Breast epithelium (tissue), 3 donors: ENCODE data around the gene PMM2.

Experiments
- POLR2A ChIP-seq: fragments of 450-650 bp; IDR thresholded peaks from one replicate; pipeline ENCODE4 v1.6.1; 2016; ENCODE audit warnings: antibody characterized with exemption, mild to moderate bottlenecking, moderate library complexity
- TF ChIP-seq, protein P1 (sequence below), 3 donors: fragments of 450-650 bp; IDR thresholded peaks; one replicate each; pipeline ENCODE4 v1.5.1; 2016 to 2017; ENCODE audit warnings: antibody characterized with exemption in 3 of 3, mild to moderate bottlenecking in 3 of 3, moderate library complexity in 3 of 3

DNA sequence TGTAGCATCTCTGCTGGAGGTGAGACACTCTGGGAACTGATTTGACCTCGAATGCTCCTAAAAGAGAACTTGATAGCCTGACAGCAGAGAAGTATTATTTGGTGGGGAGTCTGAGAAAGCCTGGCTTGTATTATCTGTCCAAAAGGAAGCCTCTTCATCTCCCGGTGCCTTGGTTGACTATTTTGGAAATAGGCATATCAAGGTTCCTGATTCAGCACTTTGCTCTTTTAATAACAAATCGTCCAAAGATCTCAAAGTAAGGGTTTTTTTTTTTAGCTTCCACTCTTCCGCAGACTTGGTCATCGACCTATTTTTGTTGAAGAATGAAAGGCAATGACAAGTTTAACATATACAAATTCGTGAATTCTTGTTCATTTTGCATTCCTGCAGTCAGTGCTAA lies 15.0 kb upstream of the PMM2 start:
- TF ChIP-seq, protein P1, sequence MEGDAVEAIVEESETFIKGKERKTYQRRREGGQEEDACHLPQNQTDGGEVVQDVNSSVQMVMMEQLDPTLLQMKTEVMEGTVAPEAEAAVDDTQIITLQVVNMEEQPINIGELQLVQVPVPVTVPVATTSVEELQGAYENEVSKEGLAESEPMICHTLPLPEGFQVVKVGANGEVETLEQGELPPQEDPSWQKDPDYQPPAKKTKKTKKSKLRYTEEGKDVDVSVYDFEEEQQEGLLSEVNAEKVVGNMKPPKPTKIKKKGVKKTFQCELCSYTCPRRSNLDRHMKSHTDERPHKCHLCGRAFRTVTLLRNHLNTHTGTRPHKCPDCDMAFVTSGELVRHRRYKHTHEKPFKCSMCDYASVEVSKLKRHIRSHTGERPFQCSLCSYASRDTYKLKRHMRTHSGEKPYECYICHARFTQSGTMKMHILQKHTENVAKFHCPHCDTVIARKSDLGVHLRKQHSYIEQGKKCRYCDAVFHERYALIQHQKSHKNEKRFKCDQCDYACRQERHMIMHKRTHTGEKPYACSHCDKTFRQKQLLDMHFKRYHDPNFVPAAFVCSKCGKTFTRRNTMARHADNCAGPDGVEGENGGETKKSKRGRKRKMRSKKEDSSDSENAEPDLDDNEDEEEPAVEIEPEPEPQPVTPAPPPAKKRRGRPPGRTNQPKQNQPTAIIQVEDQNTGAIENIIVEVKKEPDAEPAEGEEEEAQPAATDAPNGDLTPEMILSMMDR (IDR thresholded peaks at IDR 0.05): no peak
- no peak for TF ChIP-seq POLR2A
